Left lung (tissue), 10 donors: ENCODE data around the gene CDC42BPA. TPM values are rescaled to one million over a fixed set of nuclear protein-coding genes. Genes with fewer than 3 reads are reported as not detected.

Experiments
- ATAC-seq: fragments of 200-7000 bp; cut with Tn5 transposase; one replicate; pipeline ENCODE4 v1.9.1; 2020; ENCODE audit warnings: moderate library complexity
- DNase-seq, 4 donors: peaks; one replicate each; pipeline ENCODE4 v3.0.0-alpha.2; 2013 to 2020
- H3K27ac ChIP-seq, 2 donors: fragments of 200-600 bp; sonication (generic) in 1 of 2; one replicate each; pipeline versions ENCODE4 v1.5.0 to v1.8.0; 2020 to 2021
- H3K27me3 ChIP-seq, 2 donors: fragments of 200-600 bp; sonication (generic) in 1 of 2; one replicate each; pipeline versions ENCODE4 v1.5.0 to v1.8.0; 2020 to 2021
- H3K36me3 ChIP-seq, 2 donors: fragments of 200-600 bp; sonication (generic) in 1 of 2; one replicate each; pipeline versions ENCODE4 v1.5.0 to v1.8.0; 2020 to 2021
- H3K4me1 ChIP-seq, 2 donors: fragments of 200-600 bp; one replicate each; pipeline ENCODE4 v1.8.0; 2021
- H3K4me3 ChIP-seq, 2 donors: fragments of 200-600 bp; sonication (generic) in 1 of 2; one replicate each; pipeline versions ENCODE4 v1.5.0 to v1.8.0; 2020 to 2021; ENCODE audit warnings: mild to moderate bottlenecking in 1 of 2
- H3K9me3 ChIP-seq, 2 donors: fragments of 200-600 bp; sonication (generic) in 1 of 2; one replicate each; pipeline versions ENCODE4 v1.5.0 to v1.8.0; 2020 to 2021
- CTCF ChIP-seq, 2 donors: fragments of 200-600 bp; sonication (generic) in 1 of 2; IDR thresholded peaks; one replicate each; pipeline versions ENCODE4 v1.5.0 to v1.8.0; 2021; ENCODE audit warnings: antibody characterized with exemption in 2 of 2
- intact Hi-C, 2 donors: fragments of 100-400 bp; cut with DNase I; formaldehyde crosslinking; loops; one replicate each; pipeline versions ENCODE4 v1.11.2 to v1.14.2; 2022
- polyA plus RNA-seq, 6 donors: library from polyadenylated mRNA; unstranded; fragments of 120-200 nt; gene quantifications; one replicate each; pipeline ENCODE4 v1.2.1, GENCODE V29; 2013; ENCODE audit not compliant: insufficient read length in 6 of 6
- total RNA-seq, 2 donors: library from RNA; stranded (reverse); fragmentation: NEBNext Ultra II Directional; extraction: Animal tissue kit (Norgen Biotek cat#: 25700); gene quantifications; one replicate each; pipeline ENCODE4 v1.2.1, GENCODE V29; 2021
- donor health status: DM: no; HTN: yes; CAD: no.
- donor health status: DM: no; HTN: no; CAD: no.

Gene CDC42BPA
- total and polyA plus RNA-seq, 8 donors: 35.8 to 49.0 (median 43.4) TPM

DNA sequence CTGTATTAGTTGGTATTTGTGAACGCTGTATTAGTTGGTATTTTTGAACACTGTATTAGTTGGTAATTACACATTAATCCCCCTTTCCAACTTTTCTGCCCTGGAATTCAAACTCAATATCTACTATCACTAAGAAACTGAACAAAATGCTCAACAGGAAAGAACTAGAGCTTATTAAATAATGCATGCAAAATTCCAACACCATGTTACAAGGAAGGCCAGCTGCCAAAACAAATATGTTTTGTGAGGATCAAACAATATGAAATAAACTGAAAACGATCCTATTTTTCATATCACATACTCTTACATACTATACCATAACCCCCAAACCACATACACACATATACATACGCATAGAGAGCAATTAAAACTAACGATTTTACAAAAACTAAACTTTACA, 104.9 kb downstream of the CDC42BPA start:
- intact Hi-C loops: no loop called here
- H3K27me3 ChIP-seq: no peaks in the 10 kb centered on the region
- H3K4me3 ChIP-seq: no peak overlapping the region
- no peak overlapping the region for H3K27ac ChIP-seq
- no peaks in the 10 kb centered on the region for H3K36me3 ChIP-seq
- no peak for ATAC-seq
- DNase-seq: no peak
- no peaks in the 10 kb centered on the region for H3K4me1 ChIP-seq
- no peak for TF ChIP-seq CTCF (IDR thresholded peaks at IDR 0.05)
- no peaks in the 10 kb centered on the region for H3K9me3 ChIP-seq

GRCh38 chr1:227212164-227212563, 106.1 kb downstream of the CDC42BPA start:
- Histone ChIP-seq H3K4me3 (no peak overlapping the region), H3K27ac (no peak overlapping the region), H3K9me3 (no peaks in the 10 kb centered on the region), H3K4me1 (no peaks in the 10 kb centered on the region), H3K36me3 (no peaks in the 10 kb centered on the region), H3K27me3 (no peaks in the 10 kb centered on the region)
- TF ChIP-seq CTCF (IDR thresholded peaks at IDR 0.05): no peak
- DNase-seq (no peak), ATAC-seq (no peak)
- intact Hi-C loops: no loop called here

DNA sequence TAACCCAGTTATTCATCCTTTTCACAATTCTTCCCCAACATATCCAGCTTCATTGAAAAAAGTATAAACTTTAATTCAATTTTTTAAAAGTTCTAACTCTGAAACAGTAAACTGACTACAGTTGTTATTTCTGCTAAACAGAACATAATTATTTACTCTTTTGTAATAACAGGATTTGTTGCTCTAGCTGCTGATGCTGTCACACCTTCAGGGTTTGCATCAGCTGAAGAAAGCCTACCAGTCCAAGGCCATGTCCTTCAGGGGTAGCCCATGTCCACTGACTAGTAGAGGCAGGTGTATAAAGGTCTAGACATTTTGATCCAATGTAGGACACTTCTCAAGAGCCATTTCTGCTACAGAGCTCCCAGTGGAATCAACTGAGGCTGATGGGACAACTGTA, 107.7 kb downstream of the CDC42BPA start:
- Histone ChIP-seq H3K4me1 (no peaks in the 10 kb centered on the region), H3K36me3 (no peaks in the 10 kb centered on the region), H3K27ac (no peak overlapping the region), H3K9me3 (no peaks in the 10 kb centered on the region), H3K27me3 (no peaks in the 10 kb centered on the region), H3K4me3 (no peak overlapping the region)
- ATAC-seq (no peak), DNase-seq (no peak)
- intact Hi-C loops: no loop called here
- no peak for TF ChIP-seq CTCF (IDR thresholded peaks at IDR 0.05)

- Histone ChIP-seq H3K4me1 (no peaks in the 10 kb centered on the region), H3K27ac (no peak overlapping the region), H3K9me3 (no peaks in the 10 kb centered on the region), H3K27me3 (no peaks in the 10 kb centered on the region), H3K4me3 (no peak overlapping the region), H3K36me3 (no peaks in the 10 kb centered on the region)
- no peak for TF ChIP-seq CTCF (IDR thresholded peaks at IDR 0.05)
- ATAC-seq: no peak
- intact Hi-C loops: no loop called here
- no peak for DNase-seq
Measured at GRCh38 chr1:227197064-227197463, 121.2 kb downstream of the CDC42BPA start.

DNA sequence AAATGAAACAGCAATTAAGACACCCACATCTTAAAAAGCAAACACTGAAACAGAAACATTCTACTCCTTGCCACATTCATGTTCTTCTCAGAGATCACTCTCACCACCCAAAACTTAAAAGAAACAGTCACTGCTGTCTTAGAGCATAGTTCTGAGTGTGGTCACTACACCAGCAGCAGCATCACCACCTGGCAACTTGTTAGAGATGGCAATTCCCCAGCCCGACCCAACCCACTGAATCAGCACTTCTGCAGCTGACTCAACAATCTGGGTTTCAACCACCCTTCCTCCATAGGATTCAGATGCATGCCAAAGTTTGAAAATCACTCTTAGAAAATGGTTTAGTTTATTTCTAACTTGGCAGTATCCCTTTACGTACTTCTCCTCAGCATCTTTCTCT, 126.1 kb downstream of the CDC42BPA start:
- no peak overlapping the region for H3K4me3 ChIP-seq
- H3K4me1 ChIP-seq: no peaks in the 10 kb centered on the region
- intact Hi-C loops: no loop called here
- H3K9me3 ChIP-seq: no peaks in the 10 kb centered on the region
- DNase-seq (peak in 1 of 4 donors; percentile 3), ATAC-seq (peak; percentile 44)
- H3K27me3 ChIP-seq: no peaks in the 10 kb centered on the region
- TF ChIP-seq CTCF (IDR thresholded peaks at IDR 0.05): no peak
- H3K36me3 ChIP-seq: peaks cover 0 to 7% of the 10 kb centered on the region in 2 donors
- H3K27ac ChIP-seq: no peak overlapping the region
